IPS DF 6.9 (cell line): ENCODE measurements around the gene IFIT2.
"Not testable (repeated sequence)": the region's sequence is repeated elsewhere in the genome, so short reads cannot be mapped to it uniquely, and the experiment has no call there.

Experiments
- DNase-seq: peaks from one replicate; pipeline ENCODE4 v3.0.0-alpha.2; 2013; ENCODE audit warnings: low read depth, low spot score
- H3K27ac ChIP-seq: one replicate; pipeline ENCODE4 v1.5.1; 2013; ENCODE audit warnings: low read length, control low read depth
- H3K27me3 ChIP-seq: 2 replicates; pipeline ENCODE4 v1.6.1; 2013; ENCODE audit warnings: mild to moderate bottlenecking, low read length; ENCODE audit not compliant: control insufficient read depth, insufficient read depth
- H3K36me3 ChIP-seq: 2 replicates; pipeline ENCODE4 v1.6.1; 2013; ENCODE audit warnings: low read length; ENCODE audit not compliant: control insufficient read depth, insufficient read depth
- H3K4me1 ChIP-seq: 2 replicates; pipeline ENCODE4 v1.6.1; 2013; ENCODE audit warnings: low read length; ENCODE audit not compliant: control insufficient read depth, insufficient read depth
- H3K4me3 ChIP-seq: 2 replicates; pipeline ENCODE4 v1.5.1; 2013; ENCODE audit warnings: mild to moderate bottlenecking, low read length
- H3K9me3 ChIP-seq: 2 replicates; pipeline ENCODE4 v1.6.1; 2013; ENCODE audit warnings: low read length, inconsistent platforms; ENCODE audit not compliant: control insufficient read depth, insufficient read depth
- WGBS: extraction: QIAGEN DNeasy Blood & Tissue Kit; methylation state at CpG from one replicate; pipeline ENCODE4 v1.1.7; 2013; ENCODE audit warnings: mixed read lengths, missing lambda C conversion rate; ENCODE audit not compliant: insufficient read length, insufficient coverage; 5-methylcytosine and 5-hydroxymethylcytosine counted together

IFIT2 gene

DNA sequence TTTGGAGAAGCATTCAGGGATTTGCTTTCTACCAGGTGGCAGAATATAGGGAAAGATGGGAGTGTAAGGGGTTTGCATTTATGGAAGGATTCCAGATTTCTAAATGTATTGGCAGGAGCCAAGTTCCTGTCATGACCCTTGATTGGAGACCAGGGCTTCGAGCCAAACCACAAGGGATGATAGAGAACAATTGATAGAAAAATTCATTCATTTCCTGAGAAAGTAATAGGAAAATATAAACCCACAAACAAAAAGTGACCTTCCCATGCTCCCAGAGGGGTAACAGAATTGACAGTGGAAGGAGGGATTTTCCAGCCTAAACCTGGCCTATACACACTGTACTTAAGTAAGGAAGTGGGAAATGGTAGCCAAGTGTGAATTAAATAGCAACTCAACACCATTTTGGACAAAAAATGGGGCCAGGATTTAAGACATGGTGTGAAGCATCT, 22.4 kb upstream of the IFIT2 start:
- Histone ChIP-seq H3K4me3 (no peak overlapping the region), H3K9me3 (no peaks in the 10 kb centered on the region), H3K27me3 (no peaks in the 10 kb centered on the region), H3K27ac (no peak overlapping the region), H3K36me3 (no peaks in the 10 kb centered on the region), H3K4me1 (0 out of 2 replicates have a peak, but pooled peaks cover 1% of the 10 kb centered on the region)
- DNase-seq: no peak
- no CpG with 5 or more reads among the region's 1 CpG for WGBS

DNA sequence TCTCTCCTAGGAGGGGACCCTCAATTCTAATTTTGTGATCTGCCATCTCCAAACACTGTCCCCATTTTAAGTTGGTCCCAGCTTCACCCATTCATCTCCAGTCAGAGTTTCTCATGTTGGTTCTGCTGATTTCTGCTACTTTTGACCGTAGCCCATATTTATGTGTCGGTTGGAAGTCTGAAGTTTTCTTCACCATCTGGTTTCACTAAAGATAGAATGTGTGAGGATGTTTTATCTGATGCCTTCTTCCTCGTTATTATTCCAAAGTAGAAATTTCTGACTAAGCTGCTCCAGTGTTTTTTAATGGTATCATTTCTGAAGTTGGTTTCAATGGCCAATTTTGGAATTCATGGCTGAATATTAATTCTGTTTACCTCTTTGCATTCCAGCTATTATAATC, 21.3 kb upstream of the IFIT2 start:
- H3K27ac ChIP-seq: no peak overlapping the region
- no peak for DNase-seq
- no peaks in the 10 kb centered on the region for H3K36me3 ChIP-seq
- H3K27me3 ChIP-seq: no peaks in the 10 kb centered on the region
- no CpG with 5 or more reads among the region's 3 CpGs for WGBS
- no peaks in the 10 kb centered on the region for H3K4me1 ChIP-seq
- H3K4me3 ChIP-seq: no peak overlapping the region
- H3K9me3 ChIP-seq: no peaks in the 10 kb centered on the region

DNA sequence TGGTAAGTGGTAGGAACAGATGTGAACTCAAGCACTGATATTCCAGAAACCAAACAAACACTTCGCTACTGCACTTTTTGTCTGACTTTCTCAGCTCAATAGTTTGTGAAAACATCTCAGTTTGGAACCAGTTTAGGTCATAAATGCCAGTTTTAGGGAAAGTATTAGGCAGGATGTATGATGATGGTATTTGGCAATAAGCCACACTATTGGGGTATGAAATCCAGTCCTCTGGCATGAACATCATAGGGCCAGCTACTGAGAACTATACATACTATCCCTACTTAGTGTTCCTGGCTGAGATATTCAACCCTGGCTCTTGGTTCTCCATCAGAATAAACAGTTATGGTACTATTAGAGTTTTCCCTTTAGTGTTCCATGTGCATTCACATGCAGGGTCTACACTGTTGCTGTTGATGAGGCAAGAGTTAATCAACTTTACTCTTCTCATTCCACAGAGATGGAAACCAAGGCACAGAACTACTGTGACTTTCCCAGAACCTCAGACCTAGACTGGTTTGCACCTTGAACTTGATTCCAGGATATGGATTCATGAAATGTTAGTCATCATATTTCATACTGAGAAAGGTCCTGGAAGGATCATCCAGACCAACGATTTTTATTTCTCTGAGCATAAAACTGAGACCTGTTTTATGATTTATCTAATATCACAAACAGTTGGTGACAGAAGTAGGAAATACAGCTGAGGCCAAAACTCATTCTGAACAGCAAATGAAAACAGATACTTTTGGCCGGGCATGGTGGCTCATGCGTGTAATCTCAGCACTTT, 20.0 kb upstream of the IFIT2 start:
- H3K36me3 ChIP-seq: no peaks in the 10 kb centered on the region
- no peak overlapping the region for H3K27ac ChIP-seq
- H3K4me1 ChIP-seq: no peaks in the 10 kb centered on the region
- no peak for DNase-seq
- no peaks in the 10 kb centered on the region for H3K9me3 ChIP-seq
- H3K27me3 ChIP-seq: no peaks in the 10 kb centered on the region
- H3K4me3 ChIP-seq: no peak overlapping the region
- WGBS: no CpG with 5 or more reads among the region's 4 CpGs

DNA sequence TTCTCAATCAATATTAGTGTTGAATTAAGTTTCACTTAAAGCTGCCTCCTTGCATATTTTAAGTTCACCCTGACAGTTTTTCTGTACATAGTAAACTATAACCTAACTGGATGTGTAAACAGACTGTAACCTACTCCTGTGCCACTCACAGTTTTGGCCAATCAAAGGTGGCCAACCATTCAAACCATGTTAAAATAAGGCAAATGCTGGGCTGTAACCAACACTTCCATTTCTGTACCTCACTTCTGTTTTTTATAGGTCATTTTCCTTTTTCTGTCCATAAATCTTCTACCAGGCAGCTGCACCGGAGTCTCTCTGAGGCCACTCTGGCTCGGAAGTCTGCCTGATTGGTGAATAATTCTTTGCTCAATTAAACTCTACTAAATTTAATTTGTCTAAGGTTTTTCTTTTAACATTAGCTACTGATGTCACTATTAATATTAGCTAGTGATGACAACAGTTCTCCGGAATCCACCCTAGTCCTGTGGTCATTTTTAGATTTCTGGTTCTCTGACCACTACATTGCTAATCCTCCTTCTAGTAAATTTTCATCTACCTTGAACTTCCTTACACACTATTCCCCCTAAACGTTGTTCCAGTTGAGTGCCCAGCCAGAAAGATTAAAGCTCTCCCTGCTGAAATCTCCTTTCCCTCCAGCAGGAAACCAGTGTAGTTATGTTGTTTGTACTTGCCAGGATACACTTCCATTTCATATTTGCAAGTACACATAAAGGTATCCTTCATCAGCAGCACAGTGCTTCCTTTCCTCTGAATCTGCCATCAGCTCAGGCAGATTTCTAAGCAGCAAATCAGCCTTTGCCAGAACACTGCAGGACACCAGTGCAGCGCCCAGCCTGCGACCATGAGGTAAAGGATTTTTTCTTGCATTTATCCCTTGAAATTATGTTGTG, 18.6 kb upstream of the IFIT2 start:
- Histone ChIP-seq H3K27ac (no peak overlapping the region), H3K4me1 (no peaks in the 10 kb centered on the region), H3K36me3 (no peaks in the 10 kb centered on the region), H3K4me3 (no peak overlapping the region), H3K27me3 (no peaks in the 10 kb centered on the region), H3K9me3 (no peaks in the 10 kb centered on the region)
- WGBS: no CpG with 5 or more reads among the region's 6 CpGs
- no peak for DNase-seq

DNA sequence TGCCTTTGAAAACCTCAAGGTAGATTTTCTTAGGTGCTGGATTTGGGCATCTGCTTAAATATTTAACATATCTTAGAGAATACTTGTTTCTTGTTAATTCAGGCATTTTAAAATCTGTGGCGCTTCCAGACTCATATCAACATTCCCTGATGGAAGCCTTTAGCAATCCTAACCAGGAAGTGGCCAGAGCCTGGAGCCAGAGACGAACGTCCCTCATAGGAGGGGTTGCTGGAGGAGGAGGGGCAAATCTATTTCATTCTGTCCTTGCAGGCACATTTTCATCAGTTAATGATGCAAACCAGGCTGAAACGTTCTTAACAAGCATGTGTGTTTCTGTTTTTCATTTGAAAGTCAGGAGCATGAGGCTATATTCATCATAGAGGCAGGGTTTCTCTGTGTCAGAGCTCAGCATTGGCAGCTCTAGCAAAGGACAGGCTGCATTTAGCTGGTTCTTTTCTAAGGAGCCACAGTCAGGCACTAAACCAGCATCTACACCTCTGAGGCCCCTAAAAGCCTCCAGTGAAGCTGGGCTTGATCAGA, 17.8 kb upstream of the IFIT2 start:
- no peak for DNase-seq
- no peak overlapping the region for H3K4me3 ChIP-seq
- H3K4me1 ChIP-seq: no peaks in the 10 kb centered on the region
- H3K9me3 ChIP-seq: no peaks in the 10 kb centered on the region
- no peak overlapping the region for H3K27ac ChIP-seq
- H3K36me3 ChIP-seq: no peaks in the 10 kb centered on the region
- no CpG with 5 or more reads among the region's 4 CpGs for WGBS
- no peaks in the 10 kb centered on the region for H3K27me3 ChIP-seq

DNA sequence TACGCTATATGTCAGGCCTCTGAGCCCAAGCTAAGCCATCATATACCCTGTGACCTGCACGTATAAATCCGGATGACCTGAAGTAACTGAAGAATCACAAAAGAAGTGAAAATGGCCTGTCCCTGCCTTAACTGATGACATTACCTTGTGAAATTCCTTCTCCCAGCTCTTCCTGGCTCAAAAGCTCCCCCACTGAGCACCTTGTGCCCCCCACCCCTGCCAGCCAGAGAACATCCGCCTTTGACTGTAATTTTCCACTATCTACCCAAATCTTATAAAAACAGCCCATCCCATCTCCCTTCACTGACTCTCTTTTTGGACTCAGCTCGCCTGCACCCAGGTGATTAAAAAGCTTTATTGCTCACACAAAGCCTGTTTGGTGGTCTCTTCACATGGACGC, 17.1 kb upstream of the IFIT2 start:
- not testable (repeated sequence) for H3K9me3 ChIP-seq, H3K27me3 ChIP-seq, H3K4me1 ChIP-seq, H3K27ac ChIP-seq, H3K4me3 ChIP-seq, DNase-seq, H3K36me3 ChIP-seq
- WGBS: no CpG with 5 or more reads among the region's 6 CpGs

DNA sequence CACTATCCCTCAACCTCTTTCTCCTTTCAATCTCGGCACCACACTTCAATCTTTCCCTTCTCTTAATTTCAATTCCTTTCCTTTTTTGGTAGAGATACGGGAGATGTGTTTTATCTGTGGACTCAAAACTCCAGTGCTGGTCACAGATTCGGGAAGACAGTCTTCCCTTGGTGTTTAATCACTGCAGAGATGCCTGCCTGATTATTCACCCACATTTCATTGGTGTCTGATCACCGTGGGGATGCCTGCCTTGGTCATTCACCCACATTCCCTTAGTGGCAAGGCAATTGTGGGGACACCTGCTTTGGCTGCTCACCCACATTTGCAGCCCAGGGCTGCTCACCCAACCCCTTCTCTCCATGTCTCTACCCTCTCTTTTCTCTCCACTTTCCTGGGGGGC, 16.5 kb upstream of the IFIT2 start:
- WGBS: 5% methylated on average over 1 of the region's 4 CpGs
- DNase-seq, H3K27ac ChIP-seq, H3K36me3 ChIP-seq, H3K4me1 ChIP-seq, H3K27me3 ChIP-seq, H3K4me3 ChIP-seq, H3K9me3 ChIP-seq: not testable (repeated sequence)

DNA sequence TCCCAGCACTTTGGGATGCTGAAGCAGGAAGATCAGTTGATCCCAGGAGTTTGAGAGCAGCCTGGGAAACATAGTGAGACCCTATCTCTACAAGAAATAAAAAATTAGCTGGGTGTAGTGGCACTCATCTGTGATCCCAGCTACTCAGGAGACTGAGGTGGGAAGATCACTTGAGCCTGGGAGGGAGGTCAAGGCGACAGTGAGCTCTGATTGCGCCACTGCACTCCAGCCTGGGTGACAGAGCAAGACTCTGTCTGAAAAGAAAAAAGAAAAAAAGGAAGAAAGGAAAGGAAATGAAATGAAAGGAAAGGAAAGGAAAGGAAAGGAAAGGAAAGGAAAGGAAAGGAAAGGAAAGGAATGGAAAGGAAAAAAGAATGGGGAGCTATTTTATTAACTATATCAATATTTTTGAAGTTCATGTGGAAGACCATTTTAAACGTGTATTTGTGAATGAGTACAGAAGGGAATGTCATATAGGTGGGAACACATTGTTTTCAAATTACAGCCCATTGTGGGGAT, 7.1 kb upstream of the IFIT2 start:
- no peaks in the 10 kb centered on the region for H3K9me3 ChIP-seq
- H3K27ac ChIP-seq: no peak overlapping the region
- no CpG with 5 or more reads among the region's 3 CpGs for WGBS

DNA sequence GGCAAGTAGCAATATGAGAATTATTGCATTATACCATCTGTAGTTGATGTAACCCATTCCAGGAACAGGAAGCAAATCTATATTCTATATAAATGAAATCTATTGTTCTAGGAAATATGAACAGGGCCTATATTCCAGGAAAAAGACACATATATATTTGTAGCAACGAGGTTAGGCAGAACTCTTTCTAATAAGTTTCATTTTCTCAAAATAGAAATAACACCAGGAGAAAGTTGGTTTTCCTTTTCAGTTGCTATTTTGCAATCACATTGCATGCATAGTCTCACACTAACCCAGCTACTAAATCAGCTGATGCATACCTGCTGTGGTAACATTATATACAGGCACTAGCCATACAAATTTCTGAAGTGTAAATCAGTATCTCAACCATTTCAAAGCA, 6.2 kb upstream of the IFIT2 start:
- Histone ChIP-seq H3K27ac (no peak overlapping the region), H3K9me3 (no peaks in the 10 kb centered on the region), H3K27me3 (no peaks in the 10 kb centered on the region), H3K4me3 (no peak overlapping the region), H3K4me1 (no peaks in the 10 kb centered on the region), H3K36me3 (no peaks in the 10 kb centered on the region)
- DNase-seq: no peak
- WGBS: no CpG with 5 or more reads among the region's 1 CpG

More for the DNA sequence above, 7.1 kb upstream of the IFIT2 start:
- Histone ChIP-seq H3K27me3 (no peaks in the 10 kb centered on the region), H3K4me1 (no peaks in the 10 kb centered on the region), H3K36me3 (no peaks in the 10 kb centered on the region), H3K4me3 (no peak overlapping the region)
- DNase-seq: no peak

DNA sequence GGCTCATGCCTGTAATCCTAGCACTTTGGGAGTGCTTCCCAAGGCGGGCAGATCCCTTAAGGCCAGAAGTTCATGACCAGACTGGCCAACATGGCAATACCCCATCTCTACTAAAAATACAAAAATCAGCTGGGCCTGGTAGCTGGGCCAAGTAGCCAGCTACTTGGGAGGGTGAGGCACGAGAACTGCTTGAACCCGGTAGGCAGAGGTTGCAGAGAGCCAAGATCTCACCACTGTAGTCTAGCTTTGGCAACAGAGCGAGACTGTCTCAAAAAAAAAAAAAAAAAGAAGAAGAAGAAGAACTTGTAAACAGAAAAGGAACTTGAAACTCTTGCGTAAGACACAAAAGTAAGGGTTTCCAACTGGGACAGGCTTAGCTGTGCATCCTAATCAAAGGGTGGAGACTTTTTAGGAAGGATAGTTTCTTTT, 5.6 kb upstream of the IFIT2 start:
- no peak for DNase-seq
- no peak overlapping the region for H3K4me3 ChIP-seq
- H3K27ac ChIP-seq: no peak overlapping the region
- no peaks in the 10 kb centered on the region for H3K9me3 ChIP-seq
- WGBS: no CpG with 5 or more reads among the region's 5 CpGs
- no peaks in the 10 kb centered on the region for H3K27me3 ChIP-seq
- H3K36me3 ChIP-seq: no peaks in the 10 kb centered on the region
- no peaks in the 10 kb centered on the region for H3K4me1 ChIP-seq
